ENCODE data around the gene SERPINA4.

The SERPINA4 gene

GRCh38 chr14:94560751-94561655 lies at the start of gene SERPINA4:
SERPINA4 (plus strand) TSS chr14:94561442; CDS start chr14:94563483, 2,041 bp downstream.
- no peak for DNase-seq

GRCh38 chr14:94514351-94514750 lies 46.9 kb upstream of the SERPINA4 start:
- DNase-seq: no peak

GRCh38 chr14:94515426-94515825 lies 45.8 kb upstream of the SERPINA4 start:
- DNase-seq: no peak

GRCh38 chr14:94515856-94516255 lies 45.4 kb upstream of the SERPINA4 start:
- no peak for DNase-seq

- no peak for DNase-seq
Observed at GRCh38 chr14:94517248-94517640, 44.0 kb upstream of the SERPINA4 start.

GRCh38 chr14:94517641-94518257 lies 43.5 kb upstream of the SERPINA4 start:
- no peak for DNase-seq

GRCh38 chr14:94521375-94522114 lies 39.7 kb upstream of the SERPINA4 start:
- DNase-seq: no peak

- DNase-seq: no peak
Observed at GRCh38 chr14:94522115-94522724, 39.0 kb upstream of the SERPINA4 start.

GRCh38 chr14:94523265-94523664 lies 38.0 kb upstream of the SERPINA4 start:
- DNase-seq: no peak

GRCh38 chr14:94524093-94524492 lies 37.1 kb upstream of the SERPINA4 start:
- no peak for DNase-seq

GRCh38 chr14:94531187-94531586 lies 30.1 kb upstream of the SERPINA4 start:
- DNase-seq: no peak

GRCh38 chr14:94532447-94532846 lies 28.8 kb upstream of the SERPINA4 start:
- DNase-seq: no peak

GRCh38 chr14:94535506-94535905 lies 25.7 kb upstream of the SERPINA4 start:
- no peak for DNase-seq

- DNase-seq: peak; percentile 8
Observed at GRCh38 chr14:94536836-94537235, 24.4 kb upstream of the SERPINA4 start.

- no peak for DNase-seq
Observed at GRCh38 chr14:94538070-94538740, 23.0 kb upstream of the SERPINA4 start.

GRCh38 chr14:94539181-94539580 lies 22.1 kb upstream of the SERPINA4 start:
- no peak for DNase-seq

GRCh38 chr14:94540031-94540794 lies 21.0 kb upstream of the SERPINA4 start:
- DNase-seq: no peak

GRCh38 chr14:94541234-94541975 lies 19.8 kb upstream of the SERPINA4 start:
- no peak for DNase-seq

- DNase-seq: no peak
Observed at GRCh38 chr14:94542111-94542810, 19.0 kb upstream of the SERPINA4 start.

- no peak for DNase-seq
Observed at GRCh38 chr14:94542811-94543440, 18.3 kb upstream of the SERPINA4 start.

All from NCI-H526 treated with DMSO at 0.1 percent for 48 hours (cell line).